ENCODE measurements around the gene MYOC. TPM values are rescaled to one million over a fixed set of nuclear protein-coding genes. Genes with fewer than 3 reads are reported as not detected.

Gene MYOC
- not detected in 2 replicates for total RNA-seq

GRCh38 chr1:171652234-171652822 is at the start of gene MYOC:
Gene MYOC, minus strand, starts transcription at chr1:171652688. Its CDS starts 77 bp downstream, at chr1:171652611.

GRCh38 chr1:171622152-171622462 is 30.4 kb downstream of the MYOC start, which contains the start of gene MYOCOS:
Gene MYOCOS, plus strand, starts transcription at chr1:171622243. Its CDS starts 1,641 bp downstream, at chr1:171623884.

Other genes with a start within 250 kb of the MYOC start
- gene PRRC2C, start 167.2 kb downstream of the MYOC start, total RNA-seq: 34.0 and 40.6 TPM in 2 replicates
- gene MYOCOS, start 30.4 kb downstream of the MYOC start, total RNA-seq: not detected in 2 replicates
- 3.7 and 3.9 TPM in 2 replicates for gene VAMP4, start 89.4 kb upstream of the MYOC start, total RNA-seq
- 27.8 and 28.5 TPM in 2 replicates for gene METTL13, start 129.0 kb upstream of the MYOC start, total RNA-seq
- 0.53 TPM in 1 of 2 replicates, not detected in the other for gene DNM3, start 188.8 kb upstream of the MYOC start, total RNA-seq